Keratinocyte (primary cell): ENCODE results near the gene DEFB110.

ENCODE experiments used
- EZH2 ChIP-seq: IDR thresholded peaks from one replicate; pipeline ENCODE4 v1.6.1; 2012; ENCODE audit warnings: inconsistent platforms, mild to moderate bottlenecking, low read length, moderate library complexity
- TF ChIP-seq, protein P1 (sequence below), 3 experiments: IDR thresholded peaks in 1 of 3; conservative IDR thresholded peaks in 1 of 3; optimal IDR thresholded peaks in 1 of 3; 2 replicates in 2 of 3; 3 replicates in 1 of 3; pipeline versions ENCODE3 to v1.5.1; 2011; ENCODE audit warnings: low read length in 3 of 3, mild to moderate bottlenecking in 3 of 3, moderate library complexity in 2 of 3, control low read depth in 1 of 3, inconsistent platforms in 1 of 3; ENCODE audit not compliant: insufficient read depth in 2 of 3; ENCODE audit errors: extremely low read depth in 1 of 3

DNA sequence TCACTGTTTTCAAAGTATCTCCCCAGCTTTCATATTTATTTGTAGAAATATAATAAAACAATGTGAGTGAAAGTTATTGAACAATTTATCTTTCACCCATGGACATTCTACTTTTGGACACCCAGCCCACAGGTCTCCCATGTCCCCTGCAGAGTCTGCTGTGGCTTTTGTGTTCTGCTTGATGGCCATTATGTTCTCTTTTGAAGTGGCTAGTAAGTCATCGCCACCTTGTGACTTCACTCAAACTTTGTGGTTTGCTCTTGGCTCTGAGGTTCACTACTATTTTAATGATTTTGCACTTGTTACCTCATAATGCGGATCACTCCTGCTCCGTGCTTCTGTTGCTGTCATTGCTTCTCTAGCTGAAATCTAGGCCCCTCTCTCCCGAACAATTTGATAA, 42.2 kb downstream of the DEFB110 start:
- TF ChIP-seq EZH2 = no peak
- TF ChIP-seq, protein P1, sequence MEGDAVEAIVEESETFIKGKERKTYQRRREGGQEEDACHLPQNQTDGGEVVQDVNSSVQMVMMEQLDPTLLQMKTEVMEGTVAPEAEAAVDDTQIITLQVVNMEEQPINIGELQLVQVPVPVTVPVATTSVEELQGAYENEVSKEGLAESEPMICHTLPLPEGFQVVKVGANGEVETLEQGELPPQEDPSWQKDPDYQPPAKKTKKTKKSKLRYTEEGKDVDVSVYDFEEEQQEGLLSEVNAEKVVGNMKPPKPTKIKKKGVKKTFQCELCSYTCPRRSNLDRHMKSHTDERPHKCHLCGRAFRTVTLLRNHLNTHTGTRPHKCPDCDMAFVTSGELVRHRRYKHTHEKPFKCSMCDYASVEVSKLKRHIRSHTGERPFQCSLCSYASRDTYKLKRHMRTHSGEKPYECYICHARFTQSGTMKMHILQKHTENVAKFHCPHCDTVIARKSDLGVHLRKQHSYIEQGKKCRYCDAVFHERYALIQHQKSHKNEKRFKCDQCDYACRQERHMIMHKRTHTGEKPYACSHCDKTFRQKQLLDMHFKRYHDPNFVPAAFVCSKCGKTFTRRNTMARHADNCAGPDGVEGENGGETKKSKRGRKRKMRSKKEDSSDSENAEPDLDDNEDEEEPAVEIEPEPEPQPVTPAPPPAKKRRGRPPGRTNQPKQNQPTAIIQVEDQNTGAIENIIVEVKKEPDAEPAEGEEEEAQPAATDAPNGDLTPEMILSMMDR (optimal IDR thresholded peaks at IDR 0.05 in 1 of 3, IDR thresholded peaks at IDR 0.05 in 1 of 3, conservative IDR thresholded peaks at IDR 0.05 in 1 of 3; ENCODE audit: extremely low read depth in 1 of 3, insufficient read depth in 2 of 3, low read length in 3 of 3) = no peak
